CD4-positive, alpha-beta T cell (primary cell): ENCODE measurements around the gene ABCG1. TPM values are rescaled to one million over a fixed set of nuclear protein-coding genes. Genes with fewer than 3 reads are reported as not detected.
A peak's percentile ranks its signal among the peaks of the same experiment; 100 is the strongest.

Experiments used
- ATAC-seq: fragments of 200-7000 bp; cut with Tn5 transposase; one replicate; pipeline ENCODE4 v1.10.0; 2022; ENCODE audit warnings: mild to moderate bottlenecking; ENCODE audit not compliant: poor library complexity
- CTCF ChIA-PET: fragments of 350-600 bp; sonication (Branson Sonifier 250); formaldehyde crosslinking; loops from one replicate; lab custom pipeline; 2021; ENCODE audit warnings: antibody characterized with exemption, inconsistent platforms; lab: Charles Lee
- POLR2A ChIA-PET: fragments of 350-600 bp; sonication (Branson Sonifier 250); formaldehyde crosslinking; loops from one replicate; lab custom pipeline; 2021; ENCODE audit warnings: antibody characterized with exemption, inconsistent platforms; lab: Charles Lee
- DNase-seq, 14 experiments: peaks; one replicate each; pipeline ENCODE4 v3.0.0-alpha.2; 2013 to 2020; ENCODE audit warnings: mixed read lengths in 2 of 14
- H3K27ac ChIP-seq, 2 donors: one replicate each; pipeline versions ENCODE4 v1.5.1 to v1.7.0; 2013; ENCODE audit warnings: low read length in 2 of 2, low read depth in 1 of 2, mild to moderate bottlenecking in 1 of 2
- H3K27me3 ChIP-seq, 2 experiments: 1 replicate in 1 of 2; 2 replicates in 1 of 2; pipeline versions ENCODE4 v1.6.1 to v1.7.0; 2013; ENCODE audit warnings: low read length in 2 of 2, control low read depth in 1 of 2, mild to moderate bottlenecking in 1 of 2, moderate library complexity in 1 of 2; ENCODE audit not compliant: insufficient read depth in 2 of 2, control insufficient read depth in 1 of 2
- H3K36me3 ChIP-seq: one replicate; pipeline ENCODE4 v1.6.1; 2013; ENCODE audit warnings: low read length, control low read depth; ENCODE audit not compliant: insufficient read depth
- H3K4me1 ChIP-seq: one replicate; pipeline ENCODE4 v1.6.1; 2013; ENCODE audit warnings: low read length, control low read depth; ENCODE audit not compliant: insufficient read depth
- H3K4me3 ChIP-seq: one replicate; pipeline ENCODE4 v1.5.1; 2013; ENCODE audit warnings: mild to moderate bottlenecking, low read length, moderate library complexity
- H3K9me3 ChIP-seq, 2 experiments: 1 replicate in 1 of 2; 2 replicates in 1 of 2; pipeline versions ENCODE4 v1.6.1 to v1.7.0; 2013; ENCODE audit warnings: low read length in 2 of 2, mild to moderate bottlenecking in 2 of 2, control low read depth in 1 of 2, moderate library complexity in 1 of 2; ENCODE audit not compliant: control insufficient read depth in 1 of 2, insufficient read depth in 1 of 2
- H3K27ac Mint-ChIP-seq: one replicate; pipeline ENCODE4 v1.8.0; 2020; ENCODE audit warnings: mixed read lengths
- H3K27me3 Mint-ChIP-seq: one replicate; pipeline ENCODE4 v1.8.0; 2021; ENCODE audit warnings: mixed read lengths
- H3K36me3 Mint-ChIP-seq: one replicate; pipeline ENCODE4 v1.8.0; 2021; ENCODE audit warnings: low read depth, mixed read lengths
- H3K4me1 Mint-ChIP-seq: one replicate; pipeline ENCODE4 v1.8.0; 2021; ENCODE audit warnings: low read depth, mixed read lengths
- H3K4me3 Mint-ChIP-seq: one replicate; pipeline ENCODE4 v1.8.0; 2020; ENCODE audit warnings: mild to moderate bottlenecking, mixed read lengths
- H3K9me3 Mint-ChIP-seq: one replicate; pipeline ENCODE4 v1.8.0; 2020; ENCODE audit warnings: mixed read lengths
- CTCF ChIP-seq: fragments of 200-600 bp; IDR thresholded peaks from one replicate; pipeline ENCODE4 v1.8.0; 2022; ENCODE audit warnings: antibody characterized with exemption, mild to moderate bottlenecking
- intact Hi-C, 2 experiments: fragments of 100-400 bp; cut with DNase I in 1 of 2; cut with micrococcal nuclease in 1 of 2; formaldehyde crosslinking; loops; one replicate each; pipeline versions ENCODE4 v1.15.1 to v1.9.0; 2023 to 2025; cut with DNase I, micrococcal nuclease
- total RNA-seq, 174 experiments: library from RNA in 2 of 174; stranded (reverse) in 2 of 174; gene quantifications; one replicate each; pipeline ENCODE4 v1.2.3 and lab custom pipeline; 2021 to 2026

ABCG1 gene
- total RNA-seq, 2 experiments from 2014 or later, result 109 to 116 TPM

GRCh38 chr21:42298657-42299056, 79.7 kb downstream of the ABCG1 start:
- ATAC-seq (no peak), DNase-seq (no peak)
- Mint-ChIP-seq H3K9me3 (no peaks in the 10 kb centered on the region), H3K27ac (no peak overlapping the region), H3K27me3 (no peaks in the 10 kb centered on the region), H3K4me1 (peaks cover 19% of the 10 kb centered on the region), H3K36me3 (peaks cover 38% of the 10 kb centered on the region), H3K4me3 (no peak overlapping the region)
- peaks cover 24% of the 10 kb centered on the region for H3K36me3 ChIP-seq
- peaks cover 6% of the 10 kb centered on the region for H3K4me1 ChIP-seq
- no peak overlapping the region for H3K27ac ChIP-seq
- intact Hi-C loops, result no loop called here
- no peaks in the 10 kb centered on the region for H3K9me3 ChIP-seq
- ChIA-PET POLR2A (no interaction called here), CTCF (interaction anchor here (1.2 kb wide), 1 partner anchor 153 kb away, joined by 4 read pairs; no protein-coding TSS in a partner anchor)
- H3K27me3 ChIP-seq, result no peaks in the 10 kb centered on the region
- no peak for TF ChIP-seq CTCF
- no peak overlapping the region for H3K4me3 ChIP-seq

- Mint-ChIP-seq H3K9me3 (no peaks in the 10 kb centered on the region), H3K27me3 (no peaks in the 10 kb centered on the region), H3K27ac (no peak overlapping the region), H3K4me1 (peaks cover 19% of the 10 kb centered on the region), H3K36me3 (peaks cover 35% of the 10 kb centered on the region), H3K4me3 (peak overlapping the region; percentile 15)
- TF ChIP-seq CTCF, result no peak
- CTCF ChIA-PET, result no interaction called here
- Histone ChIP-seq H3K27ac (no peak overlapping the region), H3K4me1 (peaks cover 6% of the 10 kb centered on the region), H3K36me3 (peaks cover 16% of the 10 kb centered on the region), H3K4me3 (no peak overlapping the region), H3K9me3 (no peaks in the 10 kb centered on the region), H3K27me3 (no peaks in the 10 kb centered on the region)
- POLR2A ChIA-PET, result no interaction called here
- peak; percentile 77 for ATAC-seq
- DNase-seq, result peak in 4 of 14 experiments; percentile 8 to 40 (median 16)
- intact Hi-C loops, result no loop called here
Measured at GRCh38 chr21:42299324-42300044, 80.5 kb downstream of the ABCG1 start.

- Histone ChIP-seq H3K4me3 (no peak overlapping the region), H3K27ac (no peak overlapping the region), H3K4me1 (peaks cover 6% of the 10 kb centered on the region), H3K36me3 (peaks cover 12% of the 10 kb centered on the region), H3K27me3 (no peaks in the 10 kb centered on the region), H3K9me3 (no peaks in the 10 kb centered on the region)
- Mint-ChIP-seq H3K36me3 (peaks cover 30% of the 10 kb centered on the region), H3K4me1 (peaks cover 19% of the 10 kb centered on the region), H3K9me3 (no peaks in the 10 kb centered on the region), H3K27ac (no peak overlapping the region), H3K4me3 (no peak overlapping the region), H3K27me3 (no peaks in the 10 kb centered on the region)
- POLR2A ChIA-PET, result no interaction called here
- TF ChIP-seq CTCF, result no peak
- no peak for DNase-seq
- CTCF ChIA-PET, result no interaction called here
- no peak for ATAC-seq
- intact Hi-C loops, result no loop called here
Measured at GRCh38 chr21:42300045-42300583, 81.2 kb downstream of the ABCG1 start.
